Measurements from ENCODE around the gene LMF1.

DNA sequence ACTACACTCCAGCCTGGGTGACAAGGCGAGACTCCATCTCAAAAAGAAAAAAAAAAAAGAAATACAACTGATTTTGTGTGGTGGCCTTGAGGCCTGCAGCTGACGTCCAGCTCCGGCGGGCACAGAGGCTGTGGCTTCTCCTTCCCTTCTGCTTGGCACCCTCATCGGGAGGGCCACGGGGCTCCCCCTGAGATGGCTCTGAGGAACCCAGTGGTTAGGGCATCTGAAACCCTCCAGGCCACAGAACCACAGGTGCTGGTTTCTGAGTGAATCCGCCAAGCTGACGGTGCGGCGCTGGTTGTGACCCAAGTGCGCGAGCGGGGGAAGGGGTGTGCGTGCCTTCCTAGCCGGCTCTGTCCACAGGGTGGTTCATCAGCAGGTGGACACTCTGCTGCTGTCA is 63.4 kb downstream of the LMF1 start:
- TF ChIP-seq, protein P1, sequence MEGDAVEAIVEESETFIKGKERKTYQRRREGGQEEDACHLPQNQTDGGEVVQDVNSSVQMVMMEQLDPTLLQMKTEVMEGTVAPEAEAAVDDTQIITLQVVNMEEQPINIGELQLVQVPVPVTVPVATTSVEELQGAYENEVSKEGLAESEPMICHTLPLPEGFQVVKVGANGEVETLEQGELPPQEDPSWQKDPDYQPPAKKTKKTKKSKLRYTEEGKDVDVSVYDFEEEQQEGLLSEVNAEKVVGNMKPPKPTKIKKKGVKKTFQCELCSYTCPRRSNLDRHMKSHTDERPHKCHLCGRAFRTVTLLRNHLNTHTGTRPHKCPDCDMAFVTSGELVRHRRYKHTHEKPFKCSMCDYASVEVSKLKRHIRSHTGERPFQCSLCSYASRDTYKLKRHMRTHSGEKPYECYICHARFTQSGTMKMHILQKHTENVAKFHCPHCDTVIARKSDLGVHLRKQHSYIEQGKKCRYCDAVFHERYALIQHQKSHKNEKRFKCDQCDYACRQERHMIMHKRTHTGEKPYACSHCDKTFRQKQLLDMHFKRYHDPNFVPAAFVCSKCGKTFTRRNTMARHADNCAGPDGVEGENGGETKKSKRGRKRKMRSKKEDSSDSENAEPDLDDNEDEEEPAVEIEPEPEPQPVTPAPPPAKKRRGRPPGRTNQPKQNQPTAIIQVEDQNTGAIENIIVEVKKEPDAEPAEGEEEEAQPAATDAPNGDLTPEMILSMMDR (IDR thresholded peaks at IDR 0.05), result no peak
- no peak for TF ChIP-seq POLR2A (IDR thresholded peaks at IDR 0.05)
